HepG2 (cell line): ENCODE measurements around the gene HBEGF. TPM values are rescaled to one million over a fixed set of nuclear protein-coding genes. Genes with fewer than 3 reads are reported as not detected.

ENCODE experiments used
- ATAC-seq: fragments of 200-7000 bp; cut with Tn5 transposase; 3 replicates; pipeline ENCODE4 v1.9.1; 2020; ENCODE audit warnings: mild to moderate bottlenecking, moderate library complexity
- BruUV-seq: library from RNA; stranded (reverse); fragments of 400-500 nt; replicated peaks from 2 replicates; lab custom pipeline; 2021; lab: Mats Ljungman, UMichigan
- CTCF ChIA-PET: fragments of 300-600 bp; formaldehyde crosslinking; extraction: SDS; loops from one replicate; lab custom pipeline; 2021; ENCODE audit warnings: low total read pairs, inconsistent platforms, low intra/inter-chr PET ratio; lab: Yijun Ruan, JAX
- POLR2A ChIA-PET: fragments of 350-600 bp; sonication (Branson Sonifier 250); formaldehyde crosslinking; loops from one replicate; lab custom pipeline; 2020; ENCODE audit warnings: antibody characterized with exemption, inconsistent platforms; lab: Yijun Ruan, JAX
- DNase-seq: peaks from one replicate; pipeline ENCODE4 v3.0.0-alpha.2; 2015; ENCODE audit warnings: low spot score
- FAIRE-seq: peaks from 3 replicates; lab custom pipeline; 2011; peaks lifted over from hg19 to GRCh38; lab: Jason Lieb, UNC
- H2AFZ ChIP-seq: one replicate; pipeline ENCODE4 v1.6.1; 2011; ENCODE audit warnings: low read length, inconsistent platforms
- H3K27ac ChIP-seq: fragments of 300-600 bp; 3 replicates; pipeline ENCODE4 v1.8.0; 2011; ENCODE audit warnings: mixed run types, mild to moderate bottlenecking, mixed read lengths, low read length, inconsistent platforms; ENCODE audit not compliant: insufficient read depth; ENCODE audit errors: extremely low read length
- H3K27me3 ChIP-seq, 2 experiments: fragments of 200-600 bp in 1 of 2; 2 replicates in 1 of 2; 3 replicates in 1 of 2; pipeline versions ENCODE4 v1.6.0 to v1.8.0; 2011; ENCODE audit warnings: low read length in 2 of 2, mild to moderate bottlenecking in 2 of 2, moderate library complexity in 2 of 2, inconsistent platforms in 1 of 2; ENCODE audit not compliant: insufficient read depth in 2 of 2, control insufficient read depth in 1 of 2
- H3K36me3 ChIP-seq, 2 experiments: fragments of 200-600 bp in 1 of 2; replicated peaks in 1 of 2; 2 replicates in 1 of 2; 3 replicates in 1 of 2; pipeline versions ENCODE4 v1.5.1 to v1.8.0; 2011; ENCODE audit warnings: low read length in 2 of 2, inconsistent platforms in 1 of 2; ENCODE audit not compliant: insufficient read depth in 2 of 2, control insufficient read depth in 1 of 2
- H3K4me1 ChIP-seq: 2 replicates; pipeline ENCODE4 v1.5.1; 2012; ENCODE audit warnings: low read length, inconsistent platforms; ENCODE audit not compliant: insufficient read depth
- H3K4me2 ChIP-seq: 2 replicates; pipeline ENCODE4 v1.6.0; 2011; ENCODE audit warnings: low read depth, low read length, inconsistent platforms
- H3K4me3 ChIP-seq, 3 experiments: fragments of 200-600 bp in 1 of 3; sonication (generic), shearing (Covaris generic) in 1 of 3; replicated peaks in 1 of 3; 2 replicates each; pipeline ENCODE4 v1.5.1; 2011 to 2016; ENCODE audit warnings: low read length in 3 of 3, inconsistent platforms in 2 of 3, low read depth in 2 of 3, mild to moderate bottlenecking in 2 of 3, control low read depth in 1 of 3, mixed read lengths in 1 of 3; ENCODE audit not compliant: insufficient read depth in 1 of 3
- H3K79me2 ChIP-seq: one replicate; pipeline ENCODE4 v1.6.1; 2011; ENCODE audit warnings: low read length, inconsistent platforms; ENCODE audit not compliant: insufficient read depth
- H3K9ac ChIP-seq: 2 replicates; pipeline ENCODE4 v1.6.0; 2011; ENCODE audit warnings: mild to moderate bottlenecking, low read depth, low read length, inconsistent platforms; ENCODE audit not compliant: insufficient read depth
- H3K9me3 ChIP-seq: 2 replicates; pipeline ENCODE4 v1.5.1; 2012; ENCODE audit warnings: mild to moderate bottlenecking, low read length
- H4K20me1 ChIP-seq: 2 replicates; pipeline ENCODE4 v1.6.0; 2011; ENCODE audit warnings: inconsistent platforms, mild to moderate bottlenecking, low read length, moderate library complexity; ENCODE audit not compliant: insufficient read depth
- ATF1 ChIP-seq: IDR thresholded peaks from 2 replicates; pipeline ENCODE4 v1.6.1; 2016; ENCODE audit warnings: mild to moderate bottlenecking, control low read depth
- MED13 ChIP-seq: sonication (generic); formaldehyde crosslinking; IDR thresholded peaks from 2 replicates; pipeline ENCODE4 v1.5.0; 2020; ENCODE audit warnings: missing genetic modification reagents
- NCOR1 ChIP-seq: fragments of 200-600 bp; sonication (generic); IDR thresholded peaks from 2 replicates; pipeline ENCODE4 v1.7.0; 2017; ENCODE audit warnings: antibody characterized with exemption, low read length, borderline replicate concordance
- TEAD2 ChIP-seq: sonication (generic); formaldehyde crosslinking; IDR thresholded peaks from 2 replicates; pipeline ENCODE4 v1.9.0; 2021; ENCODE audit warnings: missing genetic modification reagents
- TEAD3 ChIP-seq: optimal IDR thresholded peaks from 2 replicates; pipeline ENCODE3; 2016; ENCODE audit warnings: borderline replicate concordance
- TMF1 ChIP-seq: sonication (generic); formaldehyde crosslinking; IDR thresholded peaks from 2 replicates; pipeline ENCODE4 v1.8.1; 2022; ENCODE audit warnings: low read depth, missing genetic modification reagents
- TRIM22 ChIP-seq: fragments of 450-650 bp; IDR thresholded peaks from 2 replicates; pipeline ENCODE4 v1.6.1; 2017
- ZNF597 ChIP-seq: sonication (generic); formaldehyde crosslinking; IDR thresholded peaks from 2 replicates; pipeline ENCODE4 v1.5.0; 2020; ENCODE audit warnings: missing genetic modification reagents
- WGBS: methylation state at CpG from one replicate; pipeline ENCODE4 v1.1.6; 2017; ENCODE audit warnings: low lambda C conversion rate; 5-methylcytosine and 5-hydroxymethylcytosine counted together
- in situ Hi-C: cut with HindIII; loops from 2 replicates; pipeline ENCODE4 v1.10.0; 2017; ENCODE audit warnings: low pct_unique_long_range_greater_than_20kb; ENCODE audit not compliant: extremely low pct_ligation_motif_present
- intact Hi-C: fragments of 100-400 bp; cut with micrococcal nuclease; formaldehyde crosslinking; loops from one replicate; pipeline ENCODE4 v1.10.0; 2022; ENCODE audit not compliant: unreplicated experiment
- polyA plus RNA-seq, 8 experiments: library from polyadenylated mRNA; depleted of rRNA in 3 of 8; stranded (reverse) in 7 of 8; unstranded in 1 of 8; fragments of >200 nt; fragmentation: Illumina TruSeq in 4 of 8; extraction: Trizol in 4 of 8; gene quantifications; 2 replicates each; pipeline versions ENCODE4 v1.2.1 to v1.2.3, GENCODE V29; 2011 to 2016; ENCODE audit warnings: low read depth in 4 of 8, missing spikeins in 1 of 8, mixed read lengths in 1 of 8; ENCODE audit not compliant: insufficient read depth in 1 of 8
- total RNA-seq, 5 experiments: library from RNA; depleted of rRNA; stranded (reverse); fragments of >200 nt; fragmentation: Illumina TruSeq; extraction: Trizol; gene quantifications; 2 replicates each; pipeline ENCODE4 v1.2.3, GENCODE V29; 2016; ENCODE audit warnings: low read depth in 1 of 5

Gene HBEGF
- total and polyA plus RNA-seq, 2 of the 13 experiments (the other 11 are each of a cell fraction or from before 2014, with no cell fraction given): 1.7 to 5.0 TPM

DNA sequence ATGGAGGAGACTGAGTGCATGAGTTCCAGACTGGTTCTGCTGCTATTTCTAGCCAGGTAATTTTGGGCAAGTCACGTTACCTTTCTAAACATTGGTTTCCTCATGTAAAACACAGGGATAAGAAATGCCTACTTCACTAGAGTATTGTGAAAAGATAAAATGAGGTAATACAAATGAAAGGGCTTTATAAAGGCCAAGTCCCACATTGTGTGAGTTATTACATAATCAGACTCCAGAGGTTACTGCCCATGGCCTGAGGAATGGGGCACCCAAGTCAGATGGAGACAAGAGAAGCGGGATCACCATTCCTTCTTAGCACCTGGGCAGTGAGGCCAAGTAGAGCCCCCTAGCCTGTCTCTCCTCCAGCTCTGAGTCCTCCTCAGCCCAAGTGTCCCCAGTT is 7.5 kb downstream of the HBEGF start:
- TF ChIP-seq ZNF597 (CRISPR knock-in tag): no peak
- TF ChIP-seq MED13 (CRISPR knock-in tag): no peak
- no peak for TF ChIP-seq TEAD3 (CRISPR knock-in tag)
- POLR2A ChIA-PET: no interaction called here
- ATAC-seq (no peak), DNase-seq (no peak), FAIRE-seq (no peak)
- no peak overlapping the region for H3K9ac ChIP-seq
- peaks cover 24% of the 10 kb centered on the region for H3K4me1 ChIP-seq
- H3K27me3 ChIP-seq: no peaks in the 10 kb centered on the region
- in situ Hi-C loops (no loop called here), intact Hi-C loops (no loop called here)
- H3K36me3 ChIP-seq: peaks cover 0 to 6% of the 10 kb centered on the region in 2 experiments; a peak in 4 of 5 replicates
- CTCF ChIA-PET: no interaction called here
- no peak overlapping the region for H3K4me2 ChIP-seq
- H3K9me3 ChIP-seq: no peaks in the 10 kb centered on the region
- no peak overlapping the region for H2AFZ ChIP-seq
- no peak overlapping the region for H3K4me3 ChIP-seq
- no peaks in the 10 kb centered on the region for H3K79me2 ChIP-seq
- 98% methylated on average over 2 of the region's 2 CpGs for WGBS
- H3K27ac ChIP-seq: no peak overlapping the region
- H4K20me1 ChIP-seq: no peaks in the 10 kb centered on the region
- no TSS peak for BruUV-seq

DNA sequence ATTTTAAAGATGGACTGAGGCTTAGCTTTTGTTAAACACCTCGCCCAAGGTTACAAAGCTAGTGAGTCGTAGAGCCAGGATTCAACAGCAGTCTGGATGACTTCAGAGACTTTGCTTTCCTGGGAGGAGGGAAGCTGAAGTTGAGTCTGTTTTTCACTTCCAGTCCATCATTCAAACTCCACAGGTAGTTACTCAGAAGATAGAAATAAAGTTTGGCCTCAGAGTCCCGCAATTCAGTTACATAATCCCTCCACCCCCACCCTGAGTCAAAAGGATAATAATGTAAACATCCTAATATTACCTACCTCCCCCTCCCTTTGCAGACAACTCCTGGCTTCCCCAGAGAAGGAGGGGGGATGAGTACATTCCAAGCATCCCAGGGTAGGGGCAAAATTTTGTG is 8.1 kb downstream of the HBEGF start:
- no peak overlapping the region for H3K4me2 ChIP-seq
- BruUV-seq: no TSS peak
- H4K20me1 ChIP-seq: no peaks in the 10 kb centered on the region
- CTCF ChIA-PET: no interaction called here
- H3K4me3 ChIP-seq: no peak overlapping the region
- no peaks in the 10 kb centered on the region for H3K9me3 ChIP-seq
- POLR2A ChIA-PET: interaction anchor here (3.3 kb wide), 1 partner anchor 8 kb away, joined by 12 read pairs; the partner anchor contains the start of gene HBEGF
- no peaks in the 10 kb centered on the region for H3K79me2 ChIP-seq
- H2AFZ ChIP-seq: no peak overlapping the region
- no peaks in the 10 kb centered on the region for H3K27me3 ChIP-seq
- peaks cover 23% of the 10 kb centered on the region for H3K4me1 ChIP-seq
- no peak overlapping the region for H3K27ac ChIP-seq
- DNase-seq (no peak), ATAC-seq (no peak), FAIRE-seq (no peak)
- H3K36me3 ChIP-seq: peaks cover 0 to 6% of the 10 kb centered on the region in 2 experiments; a peak in 4 of 5 replicates
- in situ Hi-C loops (no loop called here), intact Hi-C loops (no loop called here)
- no peak overlapping the region for H3K9ac ChIP-seq
- WGBS: 84% methylated on average over 3 of the region's 3 CpGs
- no peak for TF ChIP-seq ATF1 (CRISPR knock-in tag)
- TF ChIP-seq TRIM22: no peak
- no peak for TF ChIP-seq TEAD2 (CRISPR knock-in tag)
- TF ChIP-seq NCOR1: no peak
- no peak for TF ChIP-seq TMF1
